MCF 10A (cell line): ENCODE data around the gene DDX10. TPM values are rescaled to one million over a fixed set of nuclear protein-coding genes. Genes with fewer than 3 reads are reported as not detected.

ENCODE experiments used
- BruUV-seq: library from RNA; stranded (reverse); fragments of 400-500 nt; replicated peaks from 2 replicates; lab custom pipeline; 2021; lab: Mats Ljungman, UMichigan
- CTCF ChIA-PET: fragments of 300-600 bp; sonication (Branson Sonifier 250); formaldehyde crosslinking; extraction: SDS; loops from one replicate; lab custom pipeline; 2021; ENCODE audit warnings: antibody characterized with exemption, inconsistent platforms; lab: Yijun Ruan, JAX
- POLR2A ChIA-PET: fragments of 300-600, 350-650 bp; sonication (Branson Sonifier 250); formaldehyde crosslinking; extraction: SDS; loops from one replicate; lab custom pipeline; 2020; ENCODE audit warnings: antibody characterized with exemption, inconsistent platforms; lab: Yijun Ruan, JAX
- DNase-seq: peaks from one replicate; pipeline ENCODE4 v3.0.0-alpha.2; 2018; ENCODE audit not compliant: unreplicated experiment
- H3K27ac Mint-ChIP-seq: one replicate; pipeline ENCODE4 v1.8.0; 2022; ENCODE audit warnings: mild to moderate bottlenecking, low read depth, mixed read lengths; ENCODE audit not compliant: unreplicated experiment
- H3K27me3 Mint-ChIP-seq: one replicate; pipeline ENCODE4 v1.8.0; 2022; ENCODE audit warnings: mixed read lengths; ENCODE audit not compliant: insufficient read depth, unreplicated experiment
- H3K36me3 Mint-ChIP-seq: one replicate; pipeline ENCODE4 v1.8.0; 2022; ENCODE audit warnings: mild to moderate bottlenecking, moderate library complexity, mixed read lengths; ENCODE audit not compliant: insufficient read depth, unreplicated experiment
- H3K4me1 Mint-ChIP-seq: one replicate; pipeline ENCODE4 v1.8.0; 2022; ENCODE audit warnings: mixed read lengths; ENCODE audit not compliant: insufficient read depth, unreplicated experiment
- H3K4me3 Mint-ChIP-seq: one replicate; pipeline ENCODE4 v1.8.0; 2022; ENCODE audit warnings: mild to moderate bottlenecking, moderate library complexity, mixed read lengths; ENCODE audit not compliant: unreplicated experiment
- H3K9me3 Mint-ChIP-seq: one replicate; pipeline ENCODE4 v1.8.0; 2022; ENCODE audit warnings: mixed read lengths; ENCODE audit not compliant: unreplicated experiment
- CTCF ChIP-seq: fragments of 200-600 bp; IDR thresholded peaks from one replicate; pipeline ENCODE4 v1.8.0; 2022; ENCODE audit warnings: antibody characterized with exemption, mild to moderate bottlenecking; ENCODE audit not compliant: unreplicated experiment
- intact Hi-C: fragments of 100-400 bp; cut with micrococcal nuclease; formaldehyde crosslinking; loops from 2 replicates; pipeline ENCODE4 v1.14.1; 2022
- total RNA-seq: library from RNA; stranded (reverse); gene quantifications from 2 replicates; pipeline ENCODE4 v1.2.3, GENCODE V29; 2022

DDX10 gene
- total RNA-seq, 1 experiment from 2014 or later = 113 TPM

GRCh38 chr11:108705061-108705460 is 40.2 kb downstream of the DDX10 start:
- peaks cover 9% of the 10 kb centered on the region for H3K4me1 Mint-ChIP-seq
- peaks cover 49% of the 10 kb centered on the region for H3K36me3 Mint-ChIP-seq
- ChIA-PET POLR2A (no interaction called here), CTCF (interaction anchor here (0.7 to 1.5 kb wide), 2 partner anchors 36 to 607 kb away, joined by 3 read pairs; no protein-coding TSS in a partner anchor)
- H3K27me3 Mint-ChIP-seq = no peaks in the 10 kb centered on the region
- TF ChIP-seq CTCF = no peak
- no peak overlapping the region for H3K27ac Mint-ChIP-seq
- no peaks in the 10 kb centered on the region for H3K9me3 Mint-ChIP-seq
- BruUV-seq = no TSS peak
- no peak overlapping the region for H3K4me3 Mint-ChIP-seq
- intact Hi-C loops = no loop called here
- DNase-seq = no peak

- BruUV-seq = no TSS peak
- peaks cover 63% of the 10 kb centered on the region for H3K36me3 Mint-ChIP-seq
- ChIA-PET POLR2A (interaction anchor here (0.6 to 0.8 kb wide), 2 partner anchors 9 to 1231 kb away, joined by 3 to 6 read pairs; no protein-coding TSS in a partner anchor), CTCF (no interaction called here)
- H3K4me3 Mint-ChIP-seq = no peak overlapping the region
- H3K27me3 Mint-ChIP-seq = no peaks in the 10 kb centered on the region
- peaks cover 13% of the 10 kb centered on the region for H3K9me3 Mint-ChIP-seq
- intact Hi-C loops = no loop called here
- no peak for TF ChIP-seq CTCF
- H3K27ac Mint-ChIP-seq = no peak overlapping the region
- no peak for DNase-seq
- peaks cover 14% of the 10 kb centered on the region for H3K4me1 Mint-ChIP-seq
Observed at GRCh38 chr11:108708173-108708572, 43.3 kb downstream of the DDX10 start.

- no peak overlapping the region for H3K27ac Mint-ChIP-seq
- ChIA-PET CTCF (interaction anchor here (0.6 to 1.0 kb wide), 3 partner anchors 11 to 1420 kb away, joined by 3 read pairs; no protein-coding TSS in a partner anchor), POLR2A (interaction anchor here (0.7 kb wide), 1 partner anchor 72 kb away, joined by 8 read pairs; no protein-coding TSS in a partner anchor)
- H3K27me3 Mint-ChIP-seq = no peaks in the 10 kb centered on the region
- no peak for TF ChIP-seq CTCF
- peaks cover 65% of the 10 kb centered on the region for H3K36me3 Mint-ChIP-seq
- DNase-seq = no peak
- H3K4me3 Mint-ChIP-seq = no peak overlapping the region
- no TSS peak for BruUV-seq
- intact Hi-C loops = no loop called here
- peaks cover 6% of the 10 kb centered on the region for H3K4me1 Mint-ChIP-seq
- H3K9me3 Mint-ChIP-seq = peaks cover 15% of the 10 kb centered on the region
Observed at GRCh38 chr11:108709741-108710140, 44.9 kb downstream of the DDX10 start.

- ChIA-PET CTCF (no interaction called here), POLR2A (interaction anchor here (0.5 kb wide), 1 partner anchor 53 kb away, joined by 3 read pairs; no protein-coding TSS in a partner anchor)
- intact Hi-C loops = no loop called here
- Mint-ChIP-seq H3K9me3 (peaks cover 15% of the 10 kb centered on the region), H3K36me3 (peaks cover 61% of the 10 kb centered on the region), H3K4me1 (peaks cover 6% of the 10 kb centered on the region), H3K27ac (no peak overlapping the region), H3K27me3 (no peaks in the 10 kb centered on the region), H3K4me3 (no peak overlapping the region)
- BruUV-seq = no TSS peak
- no peak for DNase-seq
- TF ChIP-seq CTCF = no peak
Observed at GRCh38 chr11:108713076-108713790, 48.4 kb downstream of the DDX10 start.
